SW480 (cell line): ENCODE results near the gene SLC17A5.
A peak's percentile ranks its signal among the peaks of the same experiment; 100 is the strongest.
"Not testable (repeated sequence)": the region's sequence is repeated elsewhere in the genome, so short reads cannot be mapped to it uniquely, and the experiment has no call there.

Experiments
- DNase-seq: peaks from one replicate; pipeline ENCODE4 v3.0.0-alpha.2; 2016; ENCODE audit warnings: low spot score

The SLC17A5 gene

GRCh38 chr6:73566486-73566871 lies 87.3 kb downstream of the SLC17A5 start:
- not testable (repeated sequence) for DNase-seq

GRCh38 chr6:73565767-73566485 lies 87.9 kb downstream of the SLC17A5 start:
- peak; percentile 56 for DNase-seq

- no peak for DNase-seq
These were observed 89.0 kb downstream of the SLC17A5 start for GRCh38 chr6:73564578-73565345.

GRCh38 chr6:73562558-73562957 lies 91.2 kb downstream of the SLC17A5 start:
- no peak for DNase-seq

- no peak for DNase-seq
These were observed 92.9 kb downstream of the SLC17A5 start for GRCh38 chr6:73560853-73561407.

- DNase-seq, result no peak
These were observed 93.5 kb downstream of the SLC17A5 start for GRCh38 chr6:73560182-73560732.

GRCh38 chr6:73559399-73559794 lies 94.4 kb downstream of the SLC17A5 start:
- not testable (repeated sequence) for DNase-seq

GRCh38 chr6:73558624-73559398 lies 95.0 kb downstream of the SLC17A5 start:
- DNase-seq, result no peak

GRCh38 chr6:73556836-73557235 lies 97.0 kb downstream of the SLC17A5 start:
- no peak for DNase-seq

- DNase-seq, result not testable (repeated sequence)
These were observed 98.3 kb downstream of the SLC17A5 start for GRCh38 chr6:73555380-73555949.

- DNase-seq, result not testable (repeated sequence)
These were observed 102.7 kb downstream of the SLC17A5 start for GRCh38 chr6:73551115-73551514.

- no peak for DNase-seq
These were observed 105.0 kb downstream of the SLC17A5 start for GRCh38 chr6:73548458-73549446.

- DNase-seq, result no peak
These were observed 106.8 kb downstream of the SLC17A5 start for GRCh38 chr6:73547036-73547435.
